Measurements from ENCODE around the gene SPDEF.

DNA sequence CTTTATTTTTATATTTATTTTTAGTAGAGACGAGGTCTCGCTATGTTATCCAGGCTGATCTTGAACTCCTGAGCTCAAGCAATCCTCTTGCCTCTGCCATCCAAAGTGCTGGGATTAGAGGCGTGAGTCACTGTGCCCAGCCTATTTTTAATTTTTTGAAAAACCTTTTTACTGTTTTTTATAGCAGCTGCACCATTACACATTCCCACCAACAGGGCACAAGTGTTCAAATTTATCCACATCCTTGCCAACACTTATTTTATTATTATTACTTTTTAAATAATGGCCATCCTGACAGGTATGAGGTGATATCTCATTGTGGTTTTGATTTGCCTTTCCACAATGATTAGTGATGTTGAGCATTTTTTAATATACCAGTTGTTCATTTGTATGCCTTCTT lies 47.7 kb downstream of the SPDEF start:
- TF ChIP-seq CTCF (conservative IDR thresholded peaks at IDR 0.05; ENCODE audit: low read depth in 2 of 2), result no peak; a peak in 1 of 4 replicates
- no peak for TF ChIP-seq JUNB (IDR thresholded peaks at IDR 0.05; ENCODE audit: unreplicated experiment)
- TF ChIP-seq POLR2AphosphoS5 (IDR thresholded peaks at IDR 0.05; ENCODE audit: low read depth), result no peak
- TF ChIP-seq REST (IDR thresholded peaks at IDR 0.05; ENCODE audit: unreplicated experiment), result no peak
- no peak for TF ChIP-seq EZH2phosphoT487 (IDR thresholded peaks at IDR 0.05; ENCODE audit: unreplicated experiment)
- TF ChIP-seq EZH2 (IDR thresholded peaks at IDR 0.05; ENCODE audit: low read depth, unreplicated experiment), result no peak
- no peak for TF ChIP-seq CREB1 (CRISPR knock-in tag; IDR thresholded peaks at IDR 0.05; ENCODE audit: low read depth)
- no peak for TF ChIP-seq NANOG (IDR thresholded peaks at IDR 0.05; ENCODE audit: borderline replicate concordance)
- TF ChIP-seq, protein P1, sequence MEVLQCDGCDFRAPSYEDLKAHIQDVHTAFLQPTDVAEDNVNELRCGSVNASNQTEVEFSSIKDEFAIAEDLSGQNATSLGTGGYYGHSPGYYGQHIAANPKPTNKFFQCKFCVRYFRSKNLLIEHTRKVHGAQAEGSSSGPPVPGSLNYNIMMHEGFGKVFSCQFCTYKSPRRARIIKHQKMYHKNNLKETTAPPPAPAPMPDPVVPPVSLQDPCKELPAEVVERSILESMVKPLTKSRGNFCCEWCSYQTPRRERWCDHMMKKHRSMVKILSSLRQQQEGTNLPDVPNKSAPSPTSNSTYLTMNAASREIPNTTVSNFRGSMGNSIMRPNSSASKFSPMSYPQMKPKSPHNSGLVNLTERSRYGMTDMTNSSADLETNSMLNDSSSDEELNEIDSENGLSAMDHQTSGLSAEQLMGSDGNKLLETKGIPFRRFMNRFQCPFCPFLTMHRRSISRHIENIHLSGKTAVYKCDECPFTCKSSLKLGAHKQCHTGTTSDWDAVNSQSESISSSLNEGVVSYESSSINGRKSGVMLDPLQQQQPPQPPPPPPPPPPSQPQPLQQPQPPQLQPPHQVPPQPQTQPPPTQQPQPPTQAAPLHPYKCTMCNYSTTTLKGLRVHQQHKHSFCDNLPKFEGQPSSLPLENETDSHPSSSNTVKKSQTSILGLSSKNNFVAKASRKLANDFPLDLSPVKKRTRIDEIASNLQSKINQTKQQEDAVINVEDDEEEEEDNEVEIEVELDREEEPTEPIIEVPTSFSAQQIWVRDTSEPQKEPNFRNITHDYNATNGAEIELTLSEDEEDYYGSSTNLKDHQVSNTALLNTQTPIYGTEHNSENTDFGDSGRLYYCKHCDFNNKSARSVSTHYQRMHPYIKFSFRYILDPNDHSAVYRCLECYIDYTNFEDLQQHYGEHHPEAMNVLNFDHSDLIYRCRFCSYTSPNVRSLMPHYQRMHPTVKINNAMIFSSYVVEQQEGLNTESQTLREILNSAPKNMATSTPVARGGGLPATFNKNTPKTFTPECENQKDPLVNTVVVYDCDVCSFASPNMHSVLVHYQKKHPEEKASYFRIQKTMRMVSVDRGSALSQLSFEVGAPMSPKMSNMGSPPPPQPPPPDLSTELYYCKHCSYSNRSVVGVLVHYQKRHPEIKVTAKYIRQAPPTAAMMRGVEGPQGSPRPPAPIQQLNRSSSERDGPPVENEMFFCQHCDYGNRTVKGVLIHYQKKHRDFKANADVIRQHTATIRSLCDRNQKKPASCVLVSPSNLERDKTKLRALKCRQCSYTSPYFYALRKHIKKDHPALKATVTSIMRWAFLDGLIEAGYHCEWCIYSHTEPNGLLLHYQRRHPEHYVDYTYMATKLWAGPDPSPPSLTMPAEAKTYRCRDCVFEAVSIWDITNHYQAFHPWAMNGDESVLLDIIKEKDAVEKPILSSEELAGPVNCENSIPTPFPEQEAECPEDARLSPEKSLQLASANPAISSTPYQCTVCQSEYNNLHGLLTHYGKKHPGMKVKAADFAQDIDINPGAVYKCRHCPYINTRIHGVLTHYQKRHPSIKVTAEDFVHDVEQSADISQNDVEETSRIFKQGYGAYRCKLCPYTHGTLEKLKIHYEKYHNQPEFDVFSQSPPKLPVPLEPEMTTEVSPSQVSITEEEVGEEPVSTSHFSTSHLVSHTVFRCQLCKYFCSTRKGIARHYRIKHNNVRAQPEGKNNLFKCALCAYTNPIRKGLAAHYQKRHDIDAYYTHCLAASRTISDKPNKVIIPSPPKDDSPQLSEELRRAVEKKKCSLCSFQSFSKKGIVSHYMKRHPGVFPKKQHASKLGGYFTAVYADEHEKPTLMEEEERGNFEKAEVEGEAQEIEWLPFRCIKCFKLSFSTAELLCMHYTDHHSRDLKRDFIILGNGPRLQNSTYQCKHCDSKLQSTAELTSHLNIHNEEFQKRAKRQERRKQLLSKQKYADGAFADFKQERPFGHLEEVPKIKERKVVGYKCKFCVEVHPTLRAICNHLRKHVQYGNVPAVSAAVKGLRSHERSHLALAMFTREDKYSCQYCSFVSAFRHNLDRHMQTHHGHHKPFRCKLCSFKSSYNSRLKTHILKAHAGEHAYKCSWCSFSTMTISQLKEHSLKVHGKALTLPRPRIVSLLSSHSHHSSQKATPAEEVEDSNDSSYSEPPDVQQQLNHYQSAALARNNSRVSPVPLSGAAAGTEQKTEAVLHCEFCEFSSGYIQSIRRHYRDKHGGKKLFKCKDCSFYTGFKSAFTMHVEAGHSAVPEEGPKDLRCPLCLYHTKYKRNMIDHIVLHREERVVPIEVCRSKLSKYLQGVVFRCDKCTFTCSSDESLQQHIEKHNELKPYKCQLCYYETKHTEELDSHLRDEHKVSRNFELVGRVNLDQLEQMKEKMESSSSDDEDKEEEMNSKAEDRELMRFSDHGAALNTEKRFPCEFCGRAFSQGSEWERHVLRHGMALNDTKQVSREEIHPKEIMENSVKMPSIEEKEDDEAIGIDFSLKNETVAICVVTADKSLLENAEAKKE (CRISPR knock-in tag; IDR thresholded peaks at IDR 0.05), result no peak
- TF ChIP-seq ZNF331 (CRISPR knock-in tag; IDR thresholded peaks at IDR 0.05; ENCODE audit: low read depth), result no peak
- TF ChIP-seq ZNF114 (CRISPR knock-in tag; IDR thresholded peaks at IDR 0.05), result no peak
- TF ChIP-seq, protein P2, sequence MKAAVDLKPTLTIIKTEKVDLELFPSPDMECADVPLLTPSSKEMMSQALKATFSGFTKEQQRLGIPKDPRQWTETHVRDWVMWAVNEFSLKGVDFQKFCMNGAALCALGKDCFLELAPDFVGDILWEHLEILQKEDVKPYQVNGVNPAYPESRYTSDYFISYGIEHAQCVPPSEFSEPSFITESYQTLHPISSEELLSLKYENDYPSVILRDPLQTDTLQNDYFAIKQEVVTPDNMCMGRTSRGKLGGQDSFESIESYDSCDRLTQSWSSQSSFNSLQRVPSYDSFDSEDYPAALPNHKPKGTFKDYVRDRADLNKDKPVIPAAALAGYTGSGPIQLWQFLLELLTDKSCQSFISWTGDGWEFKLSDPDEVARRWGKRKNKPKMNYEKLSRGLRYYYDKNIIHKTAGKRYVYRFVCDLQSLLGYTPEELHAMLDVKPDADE (IDR thresholded peaks at IDR 0.05), result no peak
- no peak for TF ChIP-seq STAT1 (IDR thresholded peaks at IDR 0.05; ENCODE audit: unreplicated experiment)
